ENCODE results near the gene PYCR2.
"Not testable (repeated sequence)": the region's sequence is repeated elsewhere in the genome, so short reads cannot be mapped to it uniquely, and the experiment has no call there.

The PYCR2 gene

GRCh38 chr1:225923692-225924555 is at the start of gene PYCR2:
Gene PYCR2 (minus strand): TSS chr1:225924250. CDS start chr1:225924110, 140 bp downstream.
- DNase-seq (ENCODE audit: low read depth in 2 of 2), result peak; percentile 89 to 90

- DNase-seq (ENCODE audit: low read depth in 2 of 2), result no peak
These were observed 49.1 kb upstream of the PYCR2 start for GRCh38 chr1:225973158-225973557.

DNA sequence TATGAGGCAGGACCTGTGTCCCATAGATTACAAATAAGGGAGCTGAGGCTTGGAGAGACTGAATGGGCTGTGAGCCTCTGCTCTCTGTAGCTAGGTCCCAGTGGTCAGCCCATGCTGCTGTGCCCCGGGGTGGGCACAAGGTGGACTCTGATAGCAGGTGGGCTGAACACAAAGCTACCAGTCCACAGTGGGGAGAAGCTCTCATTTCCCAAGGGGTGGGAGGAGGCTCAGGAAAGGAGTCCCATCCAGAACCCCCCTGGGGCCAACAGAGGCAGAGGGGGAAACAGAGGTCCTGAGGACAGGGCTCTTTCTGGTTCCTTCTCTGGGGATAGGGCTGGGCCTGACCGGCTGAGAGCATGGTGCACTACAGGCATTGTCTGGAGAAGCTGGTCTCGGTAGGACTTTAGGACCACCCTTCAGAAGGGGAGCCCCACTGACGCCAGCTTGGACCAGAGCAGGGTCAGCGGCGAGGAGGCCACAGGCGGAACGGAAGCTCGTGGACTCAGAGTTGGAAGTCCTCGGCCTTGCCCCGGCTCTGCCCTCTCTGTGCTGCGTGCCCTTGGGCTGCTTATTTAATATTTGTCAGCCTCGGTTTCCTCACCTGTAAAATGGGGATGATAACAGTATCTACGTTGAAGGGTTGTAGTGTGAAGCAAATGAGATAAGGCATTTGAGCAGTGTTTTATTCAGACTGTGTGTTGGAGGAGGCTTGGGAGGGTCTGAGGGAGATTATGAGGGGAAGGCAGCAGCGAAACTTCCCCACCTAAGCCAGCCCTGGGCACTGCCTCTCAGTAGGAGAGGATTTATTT is 48.5 kb upstream of the PYCR2 start:
- no peak for DNase-seq (ENCODE audit: low read depth in 2 of 2)

- DNase-seq (ENCODE audit: low read depth in 2 of 2), result not testable (repeated sequence)
These were observed 46.6 kb upstream of the PYCR2 start for GRCh38 chr1:225970592-225971157.

GRCh38 chr1:225969751-225970150 is 45.7 kb upstream of the PYCR2 start:
- DNase-seq (ENCODE audit: low read depth in 2 of 2), result not testable (repeated sequence)

DNA sequence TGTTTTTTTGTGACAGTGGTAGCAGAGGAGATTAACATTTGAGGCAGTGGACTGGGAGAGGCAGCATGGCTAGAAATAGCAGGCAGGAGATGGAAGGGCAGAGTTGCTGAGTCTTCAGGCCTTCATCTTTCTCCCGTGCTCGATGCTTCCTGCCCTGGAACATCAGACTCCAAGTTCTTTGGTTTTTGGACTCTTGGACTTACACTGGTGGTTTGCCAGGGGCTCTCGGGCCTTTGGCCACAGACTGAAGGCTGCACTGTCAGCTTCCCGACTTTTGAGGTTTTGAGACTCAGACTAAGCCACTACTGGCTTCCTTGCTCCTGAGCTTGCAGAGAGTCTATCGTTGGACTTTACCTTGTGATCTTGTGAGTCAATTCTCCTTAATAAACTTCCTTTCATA is 41.2 kb upstream of the PYCR2 start:
- no peak for DNase-seq (ENCODE audit: low read depth in 2 of 2)

DNA sequence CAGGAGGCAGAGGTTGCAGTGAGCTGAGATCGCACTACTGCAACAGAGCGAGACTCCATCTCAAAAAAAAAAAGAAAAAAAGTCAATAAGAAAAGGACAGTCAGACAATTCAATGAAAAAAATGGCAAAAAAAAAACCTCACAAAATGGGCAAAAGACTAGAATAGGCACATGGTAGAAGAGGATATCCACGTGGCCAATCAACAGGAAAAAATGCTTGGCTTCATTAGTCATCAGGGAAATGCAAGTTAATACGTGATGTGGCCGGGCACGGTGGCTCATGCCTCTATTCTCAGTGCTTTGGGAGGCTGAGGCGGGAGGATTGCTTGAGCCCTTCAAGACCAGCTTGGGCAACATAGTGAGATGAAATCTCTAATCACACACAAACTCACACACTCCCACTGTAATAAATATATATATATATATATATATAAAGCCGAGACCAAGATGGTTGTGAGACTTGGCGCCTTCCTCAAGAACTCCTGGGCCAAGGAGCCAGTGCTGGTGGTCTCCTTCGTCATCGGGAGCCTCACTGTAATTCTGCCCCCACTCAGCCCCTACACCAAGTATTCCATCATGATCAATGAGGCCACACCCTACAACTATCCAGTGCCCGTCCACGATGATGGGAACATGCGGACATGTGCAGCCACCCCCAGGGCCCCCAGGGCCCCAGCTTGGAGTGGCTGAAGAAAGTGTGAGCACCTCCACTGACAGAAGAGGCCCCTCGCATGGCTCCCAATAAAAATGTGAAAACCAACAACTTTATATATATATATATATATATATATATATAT is 39.9 kb upstream of the PYCR2 start:
- DNase-seq (ENCODE audit: low read depth in 2 of 2), result no peak

DNA sequence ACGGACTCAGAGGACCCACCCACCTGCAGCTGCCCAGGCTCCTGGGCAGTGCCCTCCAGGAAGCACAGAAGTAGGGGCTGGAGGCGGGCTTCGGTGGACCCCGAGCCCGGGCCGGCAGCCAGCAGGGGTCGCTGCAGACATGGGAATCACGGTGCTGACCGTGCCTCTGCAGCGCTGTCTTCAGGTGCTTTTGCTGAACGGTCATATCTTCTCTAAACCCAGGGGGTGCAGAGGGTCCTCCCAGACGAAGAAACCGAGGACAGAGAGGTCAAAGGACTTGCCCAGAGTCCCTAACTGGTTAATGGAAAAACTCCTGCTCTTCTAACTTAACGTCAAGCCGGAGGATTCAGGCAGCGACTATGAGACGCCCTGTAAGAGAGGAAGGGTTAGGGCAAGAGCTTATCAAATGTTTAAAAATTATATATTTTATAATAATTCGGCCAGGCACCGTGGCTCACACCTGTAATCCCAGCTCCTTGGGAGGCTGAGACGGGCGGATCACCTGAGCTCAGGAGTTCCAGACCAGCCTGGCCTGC is 38.5 kb upstream of the PYCR2 start:
- DNase-seq (ENCODE audit: low read depth in 2 of 2), result peak; percentile 24 to 72

DNA sequence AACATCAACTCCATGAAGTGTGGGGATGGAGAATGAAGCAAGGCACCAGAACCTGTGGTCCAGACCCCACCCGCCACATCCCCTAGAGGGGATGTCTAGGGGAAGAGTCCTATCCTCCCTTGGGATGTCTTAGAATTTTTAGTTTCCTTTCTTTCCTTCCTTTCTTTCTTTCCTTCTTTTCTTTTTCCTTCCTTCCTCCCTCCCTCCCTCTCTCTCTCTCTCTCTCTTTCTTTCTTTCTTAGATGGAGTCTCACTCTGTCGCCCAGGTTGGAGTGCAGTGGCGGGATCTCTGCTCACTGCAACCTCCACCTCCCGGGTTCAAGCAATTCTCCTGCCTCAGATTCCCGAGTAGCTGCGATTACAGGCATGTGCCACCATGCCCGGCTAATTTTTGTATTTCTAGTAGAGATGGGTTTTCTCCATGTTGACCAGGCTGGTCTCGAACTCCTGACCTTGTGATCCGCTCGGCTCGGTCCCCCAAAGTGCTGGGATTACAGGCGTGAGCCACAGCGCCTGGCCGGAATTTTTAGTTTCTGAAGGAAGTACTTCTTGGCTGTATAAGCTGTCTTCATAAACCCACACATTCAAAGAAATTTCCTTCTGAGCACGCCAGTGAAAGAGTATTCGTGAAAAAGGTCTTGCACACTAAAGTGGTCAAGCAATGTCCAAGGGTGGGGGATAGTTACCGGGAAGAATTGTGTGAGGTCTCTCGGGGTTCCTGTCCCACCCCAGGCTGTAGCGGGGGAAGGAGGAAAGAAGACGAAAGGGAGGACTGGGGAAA is 37.8 kb upstream of the PYCR2 start:
- DNase-seq (ENCODE audit: low read depth in 2 of 2), result no peak

GRCh38 chr1:225958041-225958440 is 34.0 kb upstream of the PYCR2 start:
- DNase-seq (ENCODE audit: low read depth in 2 of 2), result no peak

- no peak for DNase-seq (ENCODE audit: low read depth in 2 of 2)
These were observed 30.7 kb upstream of the PYCR2 start for GRCh38 chr1:225954753-225955152.

GRCh38 chr1:225953315-225953714 is 29.3 kb upstream of the PYCR2 start:
- DNase-seq (ENCODE audit: low read depth in 2 of 2), result no peak

GRCh38 chr1:225950905-225951497 is 27.0 kb upstream of the PYCR2 start:
- no peak for DNase-seq (ENCODE audit: low read depth in 2 of 2)

- no peak for DNase-seq (ENCODE audit: low read depth in 2 of 2)
These were observed 25.0 kb upstream of the PYCR2 start for GRCh38 chr1:225949041-225949440.

GRCh38 chr1:225946803-225947202 is 22.8 kb upstream of the PYCR2 start:
- no peak for DNase-seq (ENCODE audit: low read depth in 2 of 2)

DNA sequence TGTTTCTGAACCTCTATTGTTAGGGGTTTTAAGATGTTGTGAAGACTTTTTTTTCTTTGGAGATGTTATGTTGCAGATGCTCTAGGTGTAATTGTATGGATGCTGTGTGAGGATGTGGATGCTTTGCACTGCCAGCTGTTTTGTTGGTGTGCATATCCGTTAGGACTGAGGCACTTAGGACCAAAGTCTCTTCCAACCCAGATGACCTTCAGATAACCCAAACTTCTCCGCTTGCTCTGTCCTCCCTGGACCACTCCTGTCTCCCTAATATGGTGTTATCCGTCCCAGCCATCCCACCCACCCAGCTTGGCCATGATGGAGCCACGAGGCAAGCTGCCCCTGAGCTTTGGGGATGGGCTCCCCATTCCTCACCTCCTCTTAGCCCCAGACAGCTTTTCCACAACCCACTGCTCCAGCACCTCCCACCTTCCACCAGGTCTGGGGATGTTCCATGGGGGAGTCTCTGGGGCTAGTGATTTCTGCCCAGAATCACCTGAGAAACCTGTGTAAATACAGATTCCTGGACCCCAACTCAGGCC is 22.1 kb upstream of the PYCR2 start:
- DNase-seq (ENCODE audit: low read depth in 2 of 2), result no peak

- no peak for DNase-seq (ENCODE audit: low read depth in 2 of 2)
These were observed 21.5 kb upstream of the PYCR2 start for GRCh38 chr1:225945564-225945963.

- DNase-seq (ENCODE audit: low read depth in 2 of 2), result no peak
These were observed 20.9 kb upstream of the PYCR2 start for GRCh38 chr1:225944951-225945350.

DNA sequence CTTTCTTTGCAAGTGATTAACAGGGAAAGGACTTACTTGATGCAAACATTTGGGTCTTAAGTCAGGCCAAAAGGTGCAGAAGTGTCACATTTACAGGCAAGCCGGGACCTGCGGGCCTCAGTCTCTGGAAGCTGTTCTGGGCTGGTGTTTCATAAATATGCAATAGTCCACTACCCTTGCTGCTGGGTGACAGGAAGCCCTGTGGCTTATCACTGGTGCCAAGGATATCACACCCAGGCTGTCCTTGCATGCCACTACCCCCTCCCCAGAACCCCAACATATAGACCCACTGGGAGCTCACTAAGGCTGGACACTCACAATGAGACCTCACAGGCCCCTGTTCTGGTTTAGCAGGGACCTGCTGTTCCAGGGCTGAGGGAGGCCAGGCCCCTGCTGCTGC is 20.3 kb upstream of the PYCR2 start:
- DNase-seq (ENCODE audit: low read depth in 2 of 2), result no peak

- DNase-seq (ENCODE audit: low read depth in 2 of 2), result no peak
These were observed 19.5 kb upstream of the PYCR2 start for GRCh38 chr1:225943582-225943981.

Measured in stimulated activated CD4-positive, alpha-beta T cell treated with anti-CD3 and anti-CD28 coated beads, Interleukin-12 subunit alpha, Interleukin-12 subunit beta, amount 100 ng/mL, for 24 hours (primary cell).